ENCODE results near the gene JPT2.

Gene JPT2, protein sequence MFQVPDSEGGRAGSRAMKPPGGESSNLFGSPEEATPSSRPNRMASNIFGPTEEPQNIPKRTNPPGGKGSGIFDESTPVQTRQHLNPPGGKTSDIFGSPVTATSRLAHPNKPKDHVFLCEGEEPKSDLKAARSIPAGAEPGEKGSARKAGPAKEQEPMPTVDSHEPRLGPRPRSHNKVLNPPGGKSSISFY

DNA sequence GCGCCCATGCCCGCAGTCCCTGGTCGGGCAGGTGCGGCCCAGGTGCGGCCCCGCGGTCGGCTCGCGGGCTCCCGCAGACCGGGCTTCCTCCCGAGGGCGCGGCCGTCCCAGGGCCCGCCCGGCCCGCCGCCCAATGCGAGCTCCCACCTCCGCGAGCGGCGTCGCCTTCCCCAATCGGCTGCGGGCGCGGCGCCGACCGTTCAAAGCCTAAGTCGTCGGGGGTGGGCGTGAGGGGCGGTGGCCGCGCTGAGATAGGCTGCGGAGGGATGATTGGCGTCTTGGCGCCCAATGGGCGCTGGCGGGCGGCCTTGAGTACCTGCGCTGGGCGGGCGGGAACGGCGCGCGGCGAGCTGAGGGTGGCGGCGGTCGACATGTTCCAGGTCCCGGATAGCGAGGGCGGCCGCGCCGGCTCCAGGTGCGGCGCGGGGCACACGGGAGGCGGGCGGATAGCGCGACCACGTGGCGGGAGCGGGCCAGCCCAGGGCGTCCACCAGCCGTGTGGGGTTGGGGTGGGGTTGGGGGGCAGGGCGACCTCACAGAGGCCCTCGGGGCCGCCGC, at the start of gene JPT2:
TSS of gene JPT2 (plus strand) at position 338 of the 558 bp plus-strand sequence. CDS start at position 372, 34 bp downstream.
- Mint-ChIP-seq H3K36me3 (peaks cover 5% of the 10 kb centered on the region), H3K4me1 (peaks cover 12% of the 10 kb centered on the region), H3K27ac (peak within 1 kb of the TSS; percentile 74), H3K9me3 (no peaks in the 10 kb centered on the region), H3K27me3 (no peaks in the 10 kb centered on the region), H3K4me3 (peak within 1 kb of the TSS; percentile 88)
- ATAC-seq (ENCODE audit: low read depth) = peak; percentile 93
- peak; percentile 90 to 92 for DNase-seq (ENCODE audit: low spot score in 2 of 2)

DNA sequence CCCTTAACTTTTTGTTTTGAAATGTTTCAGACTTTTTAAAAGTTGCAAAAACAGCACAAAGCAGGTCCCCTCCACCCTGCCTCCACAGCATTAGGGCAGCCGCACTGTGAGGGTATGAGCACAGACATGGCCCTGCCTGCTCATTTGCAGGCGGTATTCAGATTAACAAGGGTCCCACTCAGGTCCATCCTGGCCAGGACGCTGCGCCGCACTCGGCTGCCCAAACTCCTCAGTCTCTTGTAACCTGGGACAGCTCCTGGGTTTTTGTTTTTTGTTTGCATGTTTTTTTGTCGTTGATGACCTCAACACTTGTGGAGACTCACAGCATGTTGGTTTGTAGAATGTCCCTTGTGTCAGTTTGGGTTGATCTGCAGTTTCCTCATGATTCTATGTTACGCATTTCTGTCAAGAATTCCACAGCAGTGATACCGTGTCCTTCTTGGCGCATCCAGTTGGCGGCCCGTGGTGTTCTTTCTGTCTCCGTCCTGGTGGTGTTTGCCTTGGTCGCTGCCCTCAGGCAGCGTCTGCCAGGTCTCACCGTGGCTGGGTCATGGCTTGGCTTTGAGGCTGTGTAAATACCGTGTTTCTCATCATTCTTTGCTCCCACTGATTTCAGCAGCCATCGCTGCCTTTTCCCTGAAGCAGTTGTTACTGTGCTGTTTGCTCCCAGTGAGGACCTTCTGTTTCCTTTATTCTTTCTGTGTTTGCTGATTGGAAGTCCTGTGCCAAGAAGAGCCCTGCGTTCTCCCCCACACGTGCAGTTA, 47.4 kb upstream of the JPT2 start:
- peaks cover 37% of the 10 kb centered on the region for H3K36me3 Mint-ChIP-seq
- peaks cover 5% of the 10 kb centered on the region for H3K4me1 Mint-ChIP-seq
- no peak overlapping the region for H3K27ac Mint-ChIP-seq
- H3K27me3 Mint-ChIP-seq = no peaks in the 10 kb centered on the region
- DNase-seq (ENCODE audit: low spot score in 2 of 2) (no peak), ATAC-seq (ENCODE audit: low read depth) (no peak)
- no peak overlapping the region for H3K4me3 Mint-ChIP-seq
- H3K9me3 Mint-ChIP-seq = no peaks in the 10 kb centered on the region

DNA sequence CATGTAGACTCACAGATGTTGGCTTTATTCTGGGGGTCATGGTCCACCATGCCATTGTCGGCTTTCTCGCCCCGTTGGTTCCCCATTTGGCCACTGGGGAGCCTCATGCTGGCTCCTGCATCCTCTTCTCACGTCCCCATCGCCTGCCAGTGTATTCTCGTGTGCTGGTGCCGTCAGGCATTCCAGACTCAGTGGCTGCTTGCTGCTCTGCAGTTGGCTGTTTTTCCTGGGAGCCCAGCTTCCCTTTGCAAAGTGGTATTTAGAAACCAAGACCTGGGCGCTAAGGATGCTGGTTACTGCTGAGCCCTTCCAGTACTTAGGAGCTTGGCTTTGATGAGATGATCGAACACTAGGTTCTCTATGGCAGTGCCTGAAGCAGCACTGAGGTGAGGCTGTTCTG, 46.8 kb upstream of the JPT2 start:
- ATAC-seq (ENCODE audit: low read depth) (no peak), DNase-seq (ENCODE audit: low spot score in 2 of 2) (no peak)
- H3K27ac Mint-ChIP-seq = no peak overlapping the region
- no peaks in the 10 kb centered on the region for H3K27me3 Mint-ChIP-seq
- no peak overlapping the region for H3K4me3 Mint-ChIP-seq
- H3K9me3 Mint-ChIP-seq = no peaks in the 10 kb centered on the region
- peaks cover 37% of the 10 kb centered on the region for H3K36me3 Mint-ChIP-seq
- peaks cover 5% of the 10 kb centered on the region for H3K4me1 Mint-ChIP-seq

DNA sequence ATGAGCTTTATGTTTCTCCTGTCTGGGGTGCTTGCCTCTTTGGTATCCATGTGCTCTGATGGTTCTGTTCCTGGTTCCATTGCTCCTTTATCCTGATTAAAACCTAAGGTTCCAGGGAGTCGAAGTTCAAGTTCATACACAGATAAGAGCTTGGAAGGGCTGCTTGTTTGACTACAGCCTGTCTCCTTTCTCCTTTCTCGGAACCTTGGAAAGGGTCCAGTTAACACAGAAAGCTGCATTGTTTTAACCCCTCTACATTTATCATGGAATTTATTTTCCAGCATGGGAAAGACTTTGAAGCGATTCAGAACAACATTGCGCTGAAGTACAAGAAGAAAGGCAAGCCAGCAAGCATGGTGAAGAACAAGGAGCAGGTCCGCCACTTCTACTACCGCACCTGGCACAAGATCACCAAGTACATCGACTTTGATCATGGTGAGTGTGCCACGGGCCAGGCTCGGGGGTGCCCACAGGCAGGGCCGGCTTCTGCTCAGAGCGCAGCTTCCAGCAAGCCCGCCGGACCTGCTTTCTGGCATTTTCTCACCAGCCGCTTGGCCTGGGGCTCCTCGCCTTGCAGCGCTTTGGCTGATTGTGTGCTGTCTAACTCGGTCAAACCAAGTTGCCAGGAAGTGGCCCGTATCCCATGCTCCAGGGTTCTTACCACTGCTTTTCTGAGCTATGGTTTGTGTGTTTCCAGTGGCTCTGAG, 46.0 kb upstream of the JPT2 start:
- H3K4me1 Mint-ChIP-seq = peaks cover 3% of the 10 kb centered on the region
- DNase-seq (ENCODE audit: low spot score in 2 of 2) = no peak
- ATAC-seq (ENCODE audit: low read depth) = no peak
- H3K36me3 Mint-ChIP-seq = peaks cover 33% of the 10 kb centered on the region
- no peaks in the 10 kb centered on the region for H3K9me3 Mint-ChIP-seq
- H3K27me3 Mint-ChIP-seq = no peaks in the 10 kb centered on the region
- H3K27ac Mint-ChIP-seq = no peak overlapping the region
- no peak overlapping the region for H3K4me3 Mint-ChIP-seq

DNA sequence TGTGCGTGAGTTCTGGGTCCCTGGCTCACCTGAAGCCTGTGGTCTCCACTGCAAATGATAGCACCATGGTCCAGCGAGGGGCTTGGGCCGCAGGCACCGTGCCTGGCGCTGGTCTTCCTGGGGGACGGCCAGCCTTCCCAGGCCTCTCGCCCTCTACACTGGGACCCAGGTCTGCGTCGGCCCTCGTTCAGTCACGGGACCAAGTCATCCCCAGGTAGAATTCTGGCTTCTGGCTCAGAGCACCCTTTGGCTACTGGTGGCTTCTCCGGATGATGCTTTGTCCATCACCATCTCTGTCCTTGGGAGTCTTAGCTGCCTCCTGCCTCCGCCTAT, 45.5 kb upstream of the JPT2 start:
- no peak overlapping the region for H3K27ac Mint-ChIP-seq
- no peak for DNase-seq (ENCODE audit: low spot score in 2 of 2)
- peaks cover 31% of the 10 kb centered on the region for H3K36me3 Mint-ChIP-seq
- no peaks in the 10 kb centered on the region for H3K9me3 Mint-ChIP-seq
- H3K4me3 Mint-ChIP-seq = no peak overlapping the region
- H3K27me3 Mint-ChIP-seq = no peaks in the 10 kb centered on the region
- H3K4me1 Mint-ChIP-seq = peaks cover 3% of the 10 kb centered on the region
- ATAC-seq (ENCODE audit: low read depth) = no peak

DNA sequence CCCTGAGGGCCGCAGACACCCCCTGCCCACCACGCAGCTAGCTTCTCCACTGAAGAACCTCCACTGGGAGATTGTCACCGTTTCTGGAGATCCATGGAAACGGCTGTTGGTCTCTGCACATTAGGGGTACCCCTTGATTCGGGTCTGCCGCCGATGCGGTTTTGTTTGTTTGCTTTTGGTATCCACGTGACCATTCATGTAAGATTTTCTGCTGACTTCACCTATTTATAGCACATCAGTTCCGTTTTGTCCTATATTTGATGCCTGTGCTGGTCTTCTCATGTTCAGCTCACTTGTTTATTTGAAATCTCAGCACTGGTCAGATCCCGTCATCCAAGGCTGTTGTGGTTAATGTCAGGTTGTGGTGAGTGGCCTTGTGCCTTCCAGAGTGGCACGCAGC, 44.8 kb upstream of the JPT2 start:
- no peak for DNase-seq (ENCODE audit: low spot score in 2 of 2)
- peaks cover 35% of the 10 kb centered on the region for H3K36me3 Mint-ChIP-seq
- H3K27me3 Mint-ChIP-seq = no peaks in the 10 kb centered on the region
- H3K4me1 Mint-ChIP-seq = peaks cover 5% of the 10 kb centered on the region
- no peak for ATAC-seq (ENCODE audit: low read depth)
- H3K9me3 Mint-ChIP-seq = no peaks in the 10 kb centered on the region
- no peak overlapping the region for H3K4me3 Mint-ChIP-seq
- no peak overlapping the region for H3K27ac Mint-ChIP-seq

DNA sequence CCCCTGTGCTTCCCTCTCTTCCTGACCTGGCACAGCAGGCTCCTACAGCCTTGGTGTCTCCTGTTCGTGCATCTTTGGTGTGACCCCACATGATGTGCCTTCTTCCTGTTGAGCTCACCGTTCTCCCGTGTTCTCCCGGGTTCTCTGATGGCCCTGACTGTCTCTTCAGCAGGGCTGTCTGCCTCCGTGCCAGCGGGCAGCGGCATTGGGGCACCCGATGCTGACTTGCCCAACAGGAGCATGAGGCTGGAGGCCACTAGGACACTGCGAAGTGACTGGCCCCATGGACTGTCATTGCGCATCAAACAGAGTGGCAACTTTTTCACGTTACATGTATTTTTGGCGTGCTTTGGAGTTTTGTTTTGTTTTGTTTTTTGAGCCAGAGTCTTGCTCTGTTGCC, 43.5 kb upstream of the JPT2 start:
- Mint-ChIP-seq H3K36me3 (peaks cover 36% of the 10 kb centered on the region), H3K27ac (no peak overlapping the region), H3K9me3 (no peaks in the 10 kb centered on the region), H3K27me3 (no peaks in the 10 kb centered on the region), H3K4me3 (no peak overlapping the region), H3K4me1 (peaks cover 5% of the 10 kb centered on the region)
- DNase-seq (ENCODE audit: low spot score in 2 of 2) (no peak), ATAC-seq (ENCODE audit: low read depth) (no peak)

DNA sequence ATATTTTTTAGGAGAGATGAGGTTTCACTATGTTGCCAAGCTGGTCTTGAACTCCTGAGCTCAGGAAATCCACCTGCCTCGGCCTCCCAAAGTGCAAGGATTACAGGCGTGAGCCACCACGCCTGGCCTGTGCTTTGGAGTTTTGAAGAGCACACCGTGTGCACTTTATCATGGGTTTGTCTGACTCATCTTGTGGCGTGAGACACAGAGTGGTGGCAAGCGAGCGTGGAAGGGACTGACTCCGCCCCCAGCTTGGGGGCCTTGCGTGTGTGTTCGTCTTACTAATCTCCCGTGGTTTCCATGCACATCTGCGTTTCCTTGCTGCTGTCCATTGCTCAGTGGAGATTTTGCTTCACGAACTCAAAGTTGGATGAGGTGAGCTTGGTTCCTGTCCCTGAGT, 43.0 kb upstream of the JPT2 start:
- H3K27ac Mint-ChIP-seq = no peak overlapping the region
- peaks cover 5% of the 10 kb centered on the region for H3K4me1 Mint-ChIP-seq
- ATAC-seq (ENCODE audit: low read depth) (no peak), DNase-seq (ENCODE audit: low spot score in 2 of 2) (no peak)
- peaks cover 36% of the 10 kb centered on the region for H3K36me3 Mint-ChIP-seq
- no peaks in the 10 kb centered on the region for H3K27me3 Mint-ChIP-seq
- no peaks in the 10 kb centered on the region for H3K9me3 Mint-ChIP-seq
- no peak overlapping the region for H3K4me3 Mint-ChIP-seq

DNA sequence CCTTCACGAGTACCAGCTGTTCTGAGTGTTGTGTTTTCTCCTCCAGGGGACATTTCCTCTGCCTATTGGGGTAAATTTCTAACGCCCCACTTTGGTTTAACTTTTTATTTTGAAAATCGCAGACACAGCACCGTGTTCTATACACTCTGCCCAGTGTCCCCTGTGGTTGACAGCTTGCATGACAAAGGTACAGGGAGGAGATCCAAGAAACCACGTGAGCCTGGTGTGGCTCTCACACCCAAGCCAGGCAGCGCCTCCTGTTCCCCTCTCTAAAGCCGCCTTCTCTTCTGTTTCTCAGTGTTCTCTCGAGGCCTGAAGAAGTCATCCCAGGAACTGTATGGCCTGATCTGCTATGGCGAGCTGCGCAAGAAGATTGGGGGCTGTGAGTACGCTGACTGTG, 40.6 kb upstream of the JPT2 start:
- Mint-ChIP-seq H3K27me3 (no peaks in the 10 kb centered on the region), H3K27ac (no peak overlapping the region), H3K4me3 (no peak overlapping the region), H3K9me3 (no peaks in the 10 kb centered on the region), H3K36me3 (peaks cover 38% of the 10 kb centered on the region), H3K4me1 (peaks cover 2% of the 10 kb centered on the region)
- ATAC-seq (ENCODE audit: low read depth) (no peak), DNase-seq (ENCODE audit: low spot score in 2 of 2) (no peak)

DNA sequence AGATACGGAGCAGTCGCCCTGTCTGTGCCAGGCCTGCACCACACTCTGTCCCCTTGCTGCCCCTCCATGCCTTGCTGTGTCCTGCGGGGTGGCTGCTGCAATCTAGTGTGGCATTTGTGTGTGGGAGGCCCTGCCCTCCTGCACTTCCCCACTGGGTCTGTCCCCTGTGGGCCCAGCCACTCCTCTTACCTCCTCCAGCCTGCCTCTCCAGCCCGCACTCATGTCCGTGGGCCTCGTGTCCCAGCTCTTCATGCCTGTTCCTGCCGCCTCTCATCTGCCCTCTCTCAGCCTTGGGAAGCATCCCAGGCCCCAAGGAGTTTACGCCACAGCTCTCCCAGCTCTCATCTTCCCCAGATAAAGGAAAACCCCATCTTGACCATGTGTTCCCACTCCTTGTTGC, 39.3 kb upstream of the JPT2 start:
- Mint-ChIP-seq H3K36me3 (peaks cover 38% of the 10 kb centered on the region), H3K27ac (no peak overlapping the region), H3K4me3 (no peak overlapping the region), H3K27me3 (no peaks in the 10 kb centered on the region), H3K9me3 (no peaks in the 10 kb centered on the region), H3K4me1 (peaks cover 2% of the 10 kb centered on the region)
- DNase-seq (ENCODE audit: low spot score in 2 of 2) (no peak), ATAC-seq (ENCODE audit: low read depth) (no peak)

DNA sequence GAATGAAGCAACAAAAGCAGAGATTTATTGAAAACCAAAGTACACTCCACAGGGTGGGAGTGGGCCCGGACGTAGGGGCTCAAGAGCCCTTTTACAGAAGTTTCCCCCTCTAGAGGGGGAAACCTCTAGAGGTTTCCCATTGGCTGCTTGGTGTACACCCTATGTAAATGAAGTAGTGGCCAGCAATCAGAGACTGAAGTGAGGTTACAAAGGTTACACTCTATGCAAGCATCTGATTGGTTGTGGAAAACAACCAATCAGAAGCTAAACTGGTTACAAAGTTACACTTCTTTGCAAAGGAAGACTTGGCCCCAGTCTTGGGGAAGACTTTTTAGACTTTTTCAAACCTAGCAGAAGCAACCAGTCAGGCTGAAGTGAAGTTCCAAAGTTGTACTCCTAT, 38.8 kb upstream of the JPT2 start:
- ATAC-seq (ENCODE audit: low read depth) (no peak), DNase-seq (ENCODE audit: low spot score in 2 of 2) (no peak)
- Mint-ChIP-seq H3K4me3 (no peak overlapping the region), H3K27me3 (no peaks in the 10 kb centered on the region), H3K36me3 (peaks cover 35% of the 10 kb centered on the region), H3K4me1 (peaks cover 3% of the 10 kb centered on the region), H3K9me3 (no peaks in the 10 kb centered on the region), H3K27ac (no peak overlapping the region)

DNA sequence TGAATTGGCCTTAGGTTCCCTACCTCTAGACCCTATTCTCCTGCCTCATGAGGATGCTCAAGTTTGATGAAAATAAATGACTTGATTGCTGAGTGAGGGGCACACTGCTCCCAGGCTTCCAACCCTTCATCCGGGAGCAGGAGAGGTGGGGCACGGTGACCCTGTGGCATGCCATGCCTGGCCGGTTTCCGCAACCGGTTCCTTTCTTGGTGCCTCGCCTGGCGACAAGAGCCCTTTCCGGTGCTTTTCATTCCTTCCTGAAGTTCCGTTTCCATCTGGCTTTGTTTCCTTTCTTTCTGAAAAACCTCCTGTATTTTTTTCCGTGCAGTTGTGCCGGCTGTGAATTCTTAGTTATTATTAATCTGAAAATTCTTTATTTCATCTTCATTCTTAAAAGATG, 38.2 kb upstream of the JPT2 start:
- Mint-ChIP-seq H3K4me3 (no peak overlapping the region), H3K27me3 (no peaks in the 10 kb centered on the region), H3K36me3 (peaks cover 33% of the 10 kb centered on the region), H3K27ac (no peak overlapping the region), H3K4me1 (peaks cover 7% of the 10 kb centered on the region), H3K9me3 (no peaks in the 10 kb centered on the region)
- DNase-seq (ENCODE audit: low spot score in 2 of 2) = no peak
- ATAC-seq (ENCODE audit: low read depth) = no peak

DNA sequence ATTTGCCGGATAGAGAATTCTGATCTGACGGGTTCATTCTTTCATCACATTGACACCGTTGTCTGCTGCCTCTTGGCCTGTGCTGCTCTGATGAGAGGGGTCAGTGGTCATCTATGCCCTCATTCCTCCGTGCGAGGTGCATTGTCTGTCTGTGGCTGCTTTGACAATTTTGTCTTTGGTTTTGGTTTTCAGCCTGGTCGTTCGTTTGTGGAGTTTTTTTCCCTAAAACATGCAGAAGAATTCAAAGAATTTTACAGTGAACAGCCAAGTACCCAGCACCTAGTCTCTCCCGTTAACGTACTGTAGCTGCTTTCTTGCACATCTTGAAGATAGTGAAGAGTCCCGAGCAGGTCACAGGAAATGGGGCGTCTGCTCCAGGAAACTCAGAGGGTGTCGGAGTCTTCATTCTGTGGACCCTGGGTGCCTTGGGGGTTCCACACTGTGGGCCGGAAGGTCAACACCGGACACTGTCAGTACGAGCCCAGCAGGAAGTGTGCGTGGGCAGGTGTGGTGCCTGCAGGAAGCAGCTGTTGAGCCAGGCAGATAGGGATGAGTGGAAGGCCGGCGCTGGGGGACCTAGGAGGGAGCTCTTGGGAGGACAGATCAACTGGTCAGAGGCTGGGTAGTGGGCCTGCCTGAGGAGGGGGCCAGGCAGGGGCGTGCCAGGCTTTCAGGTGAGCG, 37.7 kb upstream of the JPT2 start:
- no peaks in the 10 kb centered on the region for H3K27me3 Mint-ChIP-seq
- H3K27ac Mint-ChIP-seq = no peak overlapping the region
- no peak for DNase-seq (ENCODE audit: low spot score in 2 of 2)
- H3K9me3 Mint-ChIP-seq = no peaks in the 10 kb centered on the region
- peaks cover 33% of the 10 kb centered on the region for H3K36me3 Mint-ChIP-seq
- no peak overlapping the region for H3K4me3 Mint-ChIP-seq
- peaks cover 7% of the 10 kb centered on the region for H3K4me1 Mint-ChIP-seq
- no peak for ATAC-seq (ENCODE audit: low read depth)

DNA sequence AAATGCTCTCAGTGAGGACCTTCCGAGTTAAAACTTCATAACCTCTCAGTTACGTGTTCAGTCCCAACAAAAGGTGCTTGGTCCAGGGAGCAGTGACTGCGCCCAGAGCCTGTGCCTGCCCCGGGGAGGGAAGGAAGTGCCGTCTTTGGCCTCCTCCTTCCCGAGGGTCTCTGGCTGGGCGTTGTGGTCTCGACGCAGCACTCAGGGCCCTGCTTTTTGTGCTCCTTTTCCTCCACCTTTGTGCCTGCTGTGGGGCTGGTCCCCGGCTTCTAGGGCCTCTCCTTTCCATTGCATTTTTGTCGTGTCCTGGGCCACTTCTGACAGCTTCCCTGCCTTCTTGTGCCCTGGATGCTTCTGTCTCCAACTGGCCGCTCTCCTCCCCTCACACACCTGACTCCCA, 36.8 kb upstream of the JPT2 start:
- Mint-ChIP-seq H3K9me3 (no peaks in the 10 kb centered on the region), H3K4me1 (peaks cover 9% of the 10 kb centered on the region), H3K4me3 (no peak overlapping the region), H3K27me3 (no peaks in the 10 kb centered on the region), H3K27ac (no peak overlapping the region), H3K36me3 (peaks cover 40% of the 10 kb centered on the region)
- ATAC-seq (ENCODE audit: low read depth) = no peak
- DNase-seq (ENCODE audit: low spot score in 2 of 2) = no peak
